ENCODE data around the gene KRTAP10-11.

- no peak for TF ChIP-seq EP300 (IDR thresholded peaks at IDR 0.05)
- TF ChIP-seq, protein P1, sequence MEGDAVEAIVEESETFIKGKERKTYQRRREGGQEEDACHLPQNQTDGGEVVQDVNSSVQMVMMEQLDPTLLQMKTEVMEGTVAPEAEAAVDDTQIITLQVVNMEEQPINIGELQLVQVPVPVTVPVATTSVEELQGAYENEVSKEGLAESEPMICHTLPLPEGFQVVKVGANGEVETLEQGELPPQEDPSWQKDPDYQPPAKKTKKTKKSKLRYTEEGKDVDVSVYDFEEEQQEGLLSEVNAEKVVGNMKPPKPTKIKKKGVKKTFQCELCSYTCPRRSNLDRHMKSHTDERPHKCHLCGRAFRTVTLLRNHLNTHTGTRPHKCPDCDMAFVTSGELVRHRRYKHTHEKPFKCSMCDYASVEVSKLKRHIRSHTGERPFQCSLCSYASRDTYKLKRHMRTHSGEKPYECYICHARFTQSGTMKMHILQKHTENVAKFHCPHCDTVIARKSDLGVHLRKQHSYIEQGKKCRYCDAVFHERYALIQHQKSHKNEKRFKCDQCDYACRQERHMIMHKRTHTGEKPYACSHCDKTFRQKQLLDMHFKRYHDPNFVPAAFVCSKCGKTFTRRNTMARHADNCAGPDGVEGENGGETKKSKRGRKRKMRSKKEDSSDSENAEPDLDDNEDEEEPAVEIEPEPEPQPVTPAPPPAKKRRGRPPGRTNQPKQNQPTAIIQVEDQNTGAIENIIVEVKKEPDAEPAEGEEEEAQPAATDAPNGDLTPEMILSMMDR (IDR thresholded peaks at IDR 0.05) = no peak
- TF ChIP-seq POLR2A (IDR thresholded peaks at IDR 0.05) = no peak
These were observed 20.4 kb downstream of the KRTAP10-11 start, which contains the start of gene KRTAP12-2 for GRCh38 chr21:44666401-44667320.
